Forelimb muscle (tissue), 1 donor: ENCODE measurements around the gene GPR65. TPM values are rescaled to one million over a fixed set of nuclear protein-coding genes. Genes with fewer than 3 reads are reported as not detected.
"Not testable (repeated sequence)": the region's sequence is repeated elsewhere in the genome, so short reads cannot be mapped to it uniquely, and the experiment has no call there.

ENCODE experiments used
- DNase-seq: peaks from one replicate; pipeline ENCODE4 v3.0.0-alpha.2; 2013; ENCODE audit warnings: low read depth
- polyA plus RNA-seq: library from polyadenylated mRNA; unstranded; fragments of 120-200 nt; gene quantifications from one replicate; pipeline ENCODE4 v1.2.1, GENCODE V29; 2013; ENCODE audit not compliant: insufficient read length

Gene GPR65
- polyA plus RNA-seq, 1 donor: 0.39 TPM

GRCh38 chr14:88004506-88005036 lies 364 bp upstream of the GPR65 start:
- no peak for DNase-seq

- DNase-seq: no peak
Measured at GRCh38 chr14:88005978-88006851, 1.3 kb downstream of the GPR65 start.

DNA sequence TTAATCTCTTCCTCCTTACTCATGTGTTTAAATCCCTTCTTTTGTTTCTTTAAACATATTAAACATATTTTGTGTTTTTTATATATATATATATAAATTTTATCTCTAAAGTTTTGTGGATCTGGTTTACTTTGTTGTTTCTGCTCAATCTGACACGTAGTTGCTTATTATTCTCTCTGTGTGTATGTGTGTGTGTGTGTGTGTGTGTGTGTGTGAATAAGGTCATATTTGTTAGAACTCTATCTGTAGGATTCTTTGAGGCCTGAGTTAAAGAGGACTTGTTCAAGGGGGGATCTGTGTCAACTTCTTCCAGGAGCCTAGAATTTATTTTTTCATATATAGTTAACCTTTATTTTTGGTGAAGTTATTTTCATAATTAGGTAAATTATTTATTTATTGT lies 2.7 kb downstream of the GPR65 start:
- DNase-seq: no peak

DNA sequence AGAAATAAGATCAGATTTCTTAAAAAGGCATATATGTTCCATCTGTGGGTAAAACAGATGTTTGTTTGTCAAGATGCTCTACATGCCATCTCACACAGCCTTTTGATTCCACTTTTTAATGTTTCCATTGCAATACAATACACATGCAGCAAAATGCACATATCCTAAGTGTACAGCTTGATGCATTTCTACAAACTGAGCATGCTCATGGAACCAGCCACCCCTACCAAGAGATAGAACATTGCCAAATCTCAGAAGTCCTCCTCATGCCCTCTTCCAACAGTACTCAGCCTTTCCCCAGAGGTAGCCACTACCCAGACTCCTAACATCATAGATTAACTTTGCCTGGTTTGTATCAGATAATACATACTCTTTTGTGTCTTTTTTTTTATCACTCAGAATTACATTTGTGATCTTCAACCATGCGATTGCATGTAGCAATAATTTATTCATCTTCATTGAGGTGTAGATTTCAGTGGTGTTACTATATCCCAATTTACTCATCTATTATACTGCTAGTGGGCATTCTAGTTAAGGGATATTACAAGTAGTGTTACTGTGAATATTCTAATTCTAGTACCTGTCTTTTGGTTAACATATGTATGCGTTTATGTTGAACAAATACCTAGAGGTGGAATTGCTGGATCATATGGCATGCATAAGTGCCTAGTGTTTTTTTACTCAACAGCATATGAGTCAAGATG lies 3.3 kb downstream of the GPR65 start:
- DNase-seq: no peak

DNA sequence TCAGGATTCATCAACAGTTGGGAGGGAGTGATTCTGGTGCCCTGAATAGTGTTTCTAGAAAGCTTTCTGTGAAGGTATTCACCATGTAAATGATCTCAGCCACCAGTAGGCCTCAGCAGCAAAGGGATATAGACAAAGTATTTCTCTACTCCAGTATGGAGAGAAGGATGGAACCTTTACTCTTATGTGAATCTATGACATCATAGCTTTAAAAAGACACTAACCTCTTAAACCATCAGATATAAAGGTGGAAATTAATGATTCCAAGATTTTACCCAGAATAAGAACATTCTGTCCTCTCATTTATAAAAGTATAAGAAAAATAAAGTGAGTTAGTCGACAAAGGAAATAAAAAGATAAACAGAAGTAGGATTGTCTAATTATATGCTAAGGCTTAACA lies 4.6 kb downstream of the GPR65 start:
- no peak for DNase-seq

DNA sequence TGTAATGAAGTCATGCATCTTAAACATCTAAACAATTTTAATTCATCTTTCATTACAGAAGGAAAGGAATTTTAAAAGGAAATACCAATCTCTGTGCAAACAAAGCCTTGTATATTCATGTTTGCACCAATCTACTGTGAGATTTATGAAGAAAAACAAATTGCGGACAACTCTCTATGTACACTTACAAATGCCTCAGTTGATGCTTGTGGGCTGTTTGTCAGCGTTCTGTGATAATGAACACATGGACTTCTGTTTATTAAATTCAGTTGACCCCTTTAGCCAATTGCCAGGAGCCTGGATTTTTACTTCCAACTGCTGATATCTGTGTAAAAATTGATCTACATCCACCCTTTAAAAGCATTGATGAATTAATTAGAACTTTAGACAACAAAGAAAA lies 5.4 kb downstream of the GPR65 start:
- DNase-seq: no peak

- no peak for DNase-seq
Measured at GRCh38 chr14:88012495-88012894, 7.6 kb downstream of the GPR65 start.

DNA sequence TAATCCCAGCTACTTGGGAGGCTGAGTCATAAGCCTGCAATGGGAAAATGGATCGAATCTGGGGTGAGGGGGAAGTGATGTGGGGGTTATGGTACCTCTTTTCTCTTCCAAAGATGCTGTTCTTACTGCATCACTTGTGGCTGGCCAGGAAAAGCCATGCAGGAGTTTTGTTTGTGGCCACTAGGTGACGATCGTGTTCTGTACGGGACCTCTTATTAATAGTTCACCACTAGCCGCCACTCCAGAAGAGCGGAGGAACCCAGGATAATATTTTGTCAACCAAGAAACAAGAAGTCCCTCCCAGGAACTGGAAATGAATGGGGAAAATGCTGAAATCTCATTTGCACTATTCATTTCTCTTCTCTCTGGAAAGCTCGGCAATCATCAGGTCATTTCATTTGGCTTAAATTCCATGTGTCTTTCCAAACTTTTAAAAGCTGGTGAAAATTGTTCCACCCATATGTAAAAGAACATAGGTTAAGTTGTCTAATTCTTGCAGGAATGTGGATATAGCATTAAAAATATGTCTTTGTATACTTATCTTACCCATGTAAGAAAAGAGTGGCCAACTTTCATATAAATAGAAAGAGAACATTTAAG lies 8.9 kb downstream of the GPR65 start:
- DNase-seq: peak; percentile 44

- DNase-seq: no peak
Measured at GRCh38 chr14:88016768-88017167, 11.8 kb downstream of the GPR65 start.

- no peak for DNase-seq
Measured at GRCh38 chr14:88017535-88017934, 12.6 kb downstream of the GPR65 start.

DNA sequence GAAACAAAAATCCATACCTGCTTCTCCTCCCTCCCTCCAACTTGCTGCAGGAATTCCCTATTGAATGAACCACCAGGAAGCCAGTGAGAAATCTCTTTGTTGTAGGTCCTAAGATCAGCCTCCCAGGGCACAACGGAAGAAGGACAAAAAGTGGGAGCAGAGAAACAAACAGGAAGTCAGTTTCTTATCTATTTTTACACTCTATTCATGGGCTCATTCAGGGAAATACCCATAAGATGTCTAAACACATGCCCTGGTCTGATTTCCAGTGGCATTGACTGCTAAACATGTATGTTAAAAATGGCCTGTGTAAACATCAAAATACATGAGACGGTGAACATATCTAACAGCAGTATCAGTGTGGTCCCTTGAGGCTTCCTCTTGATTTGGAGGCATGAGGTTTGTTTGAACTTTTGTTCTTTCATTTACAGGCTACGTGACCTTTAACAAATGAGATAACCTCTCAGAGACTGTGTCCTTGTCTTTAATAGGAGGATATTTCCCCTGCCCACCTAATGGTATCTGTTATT lies 18.8 kb downstream of the GPR65 start:
- DNase-seq: no peak

DNA sequence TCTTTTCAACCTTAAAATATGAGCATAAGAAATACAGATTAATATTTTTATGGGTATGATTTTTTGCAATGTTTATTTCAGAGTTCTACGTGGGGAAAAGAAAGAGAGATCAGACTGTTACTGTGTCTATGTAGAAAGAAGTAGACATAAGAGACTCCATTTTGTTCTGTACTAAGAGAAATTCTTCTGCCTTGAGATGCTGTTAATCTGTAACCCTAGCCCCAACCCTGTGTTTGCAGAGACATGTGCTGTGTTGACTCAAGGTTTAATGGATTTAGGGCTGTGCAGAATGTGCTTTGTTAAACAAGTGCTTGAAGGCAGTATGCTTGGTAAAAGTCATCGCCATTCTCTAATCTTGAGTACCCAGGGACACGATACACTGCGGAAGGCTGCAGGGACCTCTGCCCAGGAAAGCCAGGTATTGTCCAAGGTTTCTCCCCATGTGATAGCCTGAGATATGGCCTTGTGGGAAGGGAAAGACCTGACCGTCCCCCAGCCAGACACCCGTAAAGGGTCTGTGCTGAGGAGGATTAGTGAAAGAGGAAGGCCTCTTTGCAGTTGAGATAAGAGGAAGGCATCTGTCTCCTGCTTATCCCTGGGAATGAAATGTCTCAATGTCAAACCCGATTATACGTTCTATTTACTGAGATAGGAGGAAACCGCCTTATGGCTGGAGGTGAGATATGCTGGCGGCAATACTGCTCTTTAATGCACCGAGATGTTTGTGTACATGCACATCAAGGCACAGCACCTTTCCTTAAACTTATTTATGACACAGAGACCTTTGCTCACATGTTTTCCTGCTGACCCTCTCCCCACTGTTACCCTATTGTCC lies 19.5 kb downstream of the GPR65 start:
- not testable (repeated sequence) for DNase-seq

DNA sequence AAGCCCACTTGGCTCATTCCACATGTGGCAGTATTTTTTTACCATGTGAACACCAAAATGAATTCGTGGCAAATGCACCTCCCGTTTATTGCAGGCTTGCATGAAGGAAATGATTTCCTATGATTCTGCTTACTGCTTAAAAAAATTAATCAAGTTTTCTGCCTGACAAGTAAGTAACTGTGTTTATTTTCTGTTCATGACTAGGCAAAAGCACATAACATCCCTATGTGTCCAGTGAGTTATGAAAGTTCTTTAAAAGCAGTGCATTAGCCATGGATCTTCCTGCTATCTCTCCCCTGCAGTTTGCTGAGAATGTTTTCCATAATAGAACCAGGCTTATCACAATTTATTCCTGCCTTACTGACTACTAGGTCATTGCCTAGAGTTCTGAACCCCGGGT lies 20.4 kb downstream of the GPR65 start:
- DNase-seq: no peak

GRCh38 chr14:88026890-88027289 lies 22.0 kb downstream of the GPR65 start:
- no peak for DNase-seq

DNA sequence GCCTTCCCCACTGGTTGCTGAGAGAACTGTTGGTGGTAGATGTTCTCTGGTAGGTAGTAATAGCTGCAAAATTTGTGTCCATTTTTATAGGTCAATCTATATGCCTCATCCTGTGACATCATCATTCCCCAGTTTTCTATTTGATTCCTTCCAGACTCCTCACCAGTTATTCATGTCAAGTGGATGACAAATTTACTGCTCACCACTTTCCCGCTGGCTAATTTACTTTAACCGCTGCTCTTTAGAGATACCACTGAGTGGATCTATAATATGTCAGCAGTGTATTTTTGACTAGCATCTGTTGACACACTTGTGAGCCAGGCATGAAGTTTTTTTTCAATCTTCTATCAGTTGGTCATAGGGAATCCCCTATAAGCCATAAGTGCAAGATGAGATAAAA lies 24.6 kb downstream of the GPR65 start:
- no peak for DNase-seq

GRCh38 chr14:88030079-88030478 lies 25.1 kb downstream of the GPR65 start:
- DNase-seq: no peak

DNA sequence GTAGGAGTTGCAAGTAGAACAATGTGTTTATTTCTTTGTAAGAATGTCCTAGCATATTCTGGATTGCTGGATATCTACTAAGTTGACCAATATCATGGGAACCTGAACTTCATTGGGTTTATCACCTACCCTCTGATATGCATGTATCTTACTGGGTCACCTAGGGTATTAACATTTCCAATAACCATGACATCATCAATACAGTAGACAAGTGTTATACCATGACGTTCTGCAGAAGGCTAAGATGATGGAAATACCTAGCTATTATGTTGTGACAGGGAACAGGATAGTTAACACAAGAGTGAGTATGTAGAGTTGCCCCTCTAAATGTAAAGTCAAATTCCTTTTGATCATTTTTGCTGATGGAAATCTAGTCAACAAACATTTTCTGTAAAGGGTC lies 26.0 kb downstream of the GPR65 start:
- DNase-seq: no peak

DNA sequence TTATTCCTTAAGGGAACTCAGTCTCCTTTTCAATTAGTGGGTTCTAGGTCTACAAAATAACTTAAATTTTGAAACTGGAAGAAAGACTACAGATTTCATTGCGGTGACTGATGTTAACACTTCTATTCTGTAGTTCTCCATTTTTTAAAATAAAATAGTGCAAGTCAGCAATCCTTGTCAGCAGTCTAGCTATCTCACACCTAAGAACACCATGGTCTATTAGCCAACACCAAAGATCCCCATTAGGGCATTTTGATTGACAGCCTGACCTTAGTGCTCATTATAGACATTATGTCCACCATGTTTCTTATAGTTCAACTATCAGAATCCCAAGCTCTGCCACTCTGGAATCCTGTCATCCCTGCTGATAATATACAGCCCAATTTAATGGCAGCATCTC lies 27.4 kb downstream of the GPR65 start:
- DNase-seq: no peak

DNA sequence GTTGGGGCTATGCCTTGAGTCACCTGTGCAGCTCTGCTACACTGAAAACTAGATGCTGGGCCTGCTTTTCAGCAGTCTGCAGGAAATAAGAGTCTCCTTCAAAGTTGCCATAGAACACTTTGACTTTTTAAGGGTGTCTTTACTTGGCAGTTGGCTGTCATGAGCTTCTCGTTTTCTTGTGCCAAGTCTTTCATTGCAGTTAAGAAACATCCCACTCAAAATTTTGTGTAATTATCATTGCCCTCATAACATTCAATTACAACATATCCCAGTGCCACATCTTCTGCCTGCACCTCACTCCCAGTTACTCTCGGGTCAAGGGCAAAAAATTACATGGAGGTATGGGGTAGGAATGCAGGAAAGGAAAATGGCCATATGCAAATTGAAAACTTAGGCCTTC lies 29.1 kb downstream of the GPR65 start:
- DNase-seq: no peak

DNA sequence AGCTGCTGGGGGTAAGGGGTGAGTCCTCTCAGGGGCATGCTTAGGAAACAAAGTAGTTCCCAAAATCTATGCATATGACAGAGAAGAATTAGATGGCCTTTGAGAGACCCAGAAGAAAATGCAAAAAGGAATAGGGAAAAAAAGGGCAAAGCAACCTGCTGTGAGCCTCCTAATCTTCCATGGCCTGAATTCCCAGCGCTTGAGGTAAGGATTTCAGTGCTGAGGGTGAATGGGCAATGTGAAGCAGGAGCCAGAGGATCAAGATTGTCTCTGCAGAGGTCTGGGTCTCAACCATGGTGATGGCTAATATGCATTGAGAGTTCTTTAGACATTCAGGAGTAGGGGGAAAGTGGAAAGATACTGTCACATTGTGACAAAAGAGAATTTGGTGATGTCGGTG lies 31.5 kb downstream of the GPR65 start:
- DNase-seq: no peak

- no peak for DNase-seq
Measured at GRCh38 chr14:88037325-88037724, 32.4 kb downstream of the GPR65 start.
